Inflammatory macrophage treated with lipopolysaccharide for 4 hours (primary cell): ENCODE measurements around the gene RAB5A.
"Not testable (repeated sequence)": the region's sequence is repeated elsewhere in the genome, so short reads cannot be mapped to it uniquely, and the experiment has no call there.

Source experiments
- DNase-seq: peaks from one replicate; pipeline ENCODE4 v3.0.0-alpha.2; 2020

Gene RAB5A, protein sequence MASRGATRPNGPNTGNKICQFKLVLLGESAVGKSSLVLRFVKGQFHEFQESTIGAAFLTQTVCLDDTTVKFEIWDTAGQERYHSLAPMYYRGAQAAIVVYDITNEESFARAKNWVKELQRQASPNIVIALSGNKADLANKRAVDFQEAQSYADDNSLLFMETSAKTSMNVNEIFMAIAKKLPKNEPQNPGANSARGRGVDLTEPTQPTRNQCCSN

DNA sequence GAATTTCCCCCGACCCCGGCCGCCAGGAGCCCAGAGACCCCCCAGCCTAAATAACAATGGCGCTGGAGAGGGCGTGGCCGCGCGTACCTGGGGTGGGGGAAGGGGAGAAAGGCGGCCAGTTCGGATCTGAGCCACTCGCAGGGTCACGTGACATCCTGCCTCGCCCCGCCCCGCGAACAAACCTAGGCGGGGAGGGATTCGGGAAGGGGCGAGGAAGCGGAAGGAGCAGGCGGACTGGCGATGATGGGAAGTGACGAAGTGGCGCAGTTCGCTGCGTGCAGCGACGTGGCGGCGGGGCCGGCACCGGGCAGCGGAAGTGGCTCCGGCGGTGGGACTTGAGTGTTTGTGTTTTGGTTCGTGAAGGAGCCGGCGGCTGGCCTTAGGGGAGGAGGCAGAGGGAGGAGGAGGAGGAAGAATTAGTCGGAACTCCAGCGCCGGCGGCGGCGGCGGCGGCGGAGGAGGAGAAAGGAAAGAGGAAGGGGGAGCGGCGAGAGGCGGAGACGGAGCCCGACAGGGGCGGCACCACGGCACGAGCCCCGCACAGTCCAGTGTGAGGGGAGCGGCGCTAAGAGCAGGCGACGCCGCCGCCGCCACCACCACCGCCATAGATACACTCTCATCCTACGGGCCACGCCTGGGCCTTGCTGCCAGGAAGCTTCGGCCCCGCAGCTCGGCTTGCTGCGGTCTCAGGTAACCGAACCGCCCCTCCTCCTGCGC is at the start of gene RAB5A:
Gene RAB5A (plus strand): TSS at position 266 of the 717 bp plus-strand sequence. CDS start 3,802 bp downstream, outside the sequence.
- DNase-seq = peak; percentile 99

DNA sequence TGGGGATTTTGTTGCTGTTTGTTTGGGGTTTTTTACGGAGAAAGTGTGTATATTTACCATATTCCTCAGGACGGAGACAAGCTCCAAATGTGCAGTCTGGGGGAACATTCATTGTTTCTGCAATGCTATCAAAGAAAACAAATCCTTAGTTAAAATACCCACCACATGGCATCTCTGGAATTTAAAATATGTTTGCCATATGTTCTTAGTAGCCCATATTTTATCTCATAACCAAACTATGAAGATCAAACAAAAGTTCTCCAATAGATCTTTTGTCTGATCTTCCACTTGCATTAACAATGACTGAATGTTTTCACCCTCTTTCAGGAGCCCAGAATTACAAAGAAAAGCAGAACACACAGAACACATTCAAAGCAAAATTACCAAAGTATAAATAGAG is 48.2 kb upstream of the RAB5A start:
- no peak for DNase-seq

DNA sequence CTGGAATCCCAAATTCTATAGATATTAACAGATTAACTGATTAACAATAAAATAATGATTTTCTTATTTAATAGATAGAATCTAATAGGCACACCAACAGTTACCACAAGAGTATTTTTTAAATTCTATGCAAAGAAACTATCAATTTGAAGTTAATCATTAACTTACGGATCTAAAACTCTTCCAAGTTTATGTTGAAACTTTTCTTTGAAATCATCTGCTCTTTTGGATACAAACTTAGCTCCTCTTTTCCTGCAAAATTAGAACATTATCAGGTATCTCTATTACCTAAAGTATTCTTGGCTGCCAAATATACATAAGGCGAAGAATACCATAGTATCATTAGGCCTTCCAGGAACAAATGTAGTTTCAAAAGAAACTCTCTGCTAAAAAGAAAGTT is 47.6 kb upstream of the RAB5A start:
- DNase-seq = no peak

- not testable (repeated sequence) for DNase-seq
These were observed 47.1 kb upstream of the RAB5A start for GRCh38 chr3:19899833-19900232.

GRCh38 chr3:19901337-19901736 is 45.6 kb upstream of the RAB5A start:
- DNase-seq = peak; percentile 42

GRCh38 chr3:19901918-19902317 is 45.0 kb upstream of the RAB5A start:
- peak; percentile 73 for DNase-seq

DNA sequence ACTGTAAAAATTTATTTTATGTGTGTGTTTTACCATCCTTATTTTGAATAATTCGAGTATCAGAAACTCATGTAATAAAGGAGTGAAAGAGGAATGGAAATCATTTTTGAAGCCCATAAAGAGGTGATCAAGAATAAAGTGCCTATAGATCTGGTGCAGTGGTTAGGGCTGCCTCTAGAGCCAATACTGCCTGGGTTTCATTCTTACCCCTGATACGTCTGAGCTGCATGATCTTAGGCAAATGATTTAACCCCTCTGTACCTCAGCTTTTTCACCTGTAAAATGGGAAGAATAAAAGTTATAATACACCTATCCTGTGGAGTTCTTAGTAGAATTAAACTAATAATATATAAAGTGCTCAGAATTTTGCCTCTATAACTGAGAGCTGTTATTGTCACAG is 43.2 kb upstream of the RAB5A start:
- DNase-seq = no peak

DNA sequence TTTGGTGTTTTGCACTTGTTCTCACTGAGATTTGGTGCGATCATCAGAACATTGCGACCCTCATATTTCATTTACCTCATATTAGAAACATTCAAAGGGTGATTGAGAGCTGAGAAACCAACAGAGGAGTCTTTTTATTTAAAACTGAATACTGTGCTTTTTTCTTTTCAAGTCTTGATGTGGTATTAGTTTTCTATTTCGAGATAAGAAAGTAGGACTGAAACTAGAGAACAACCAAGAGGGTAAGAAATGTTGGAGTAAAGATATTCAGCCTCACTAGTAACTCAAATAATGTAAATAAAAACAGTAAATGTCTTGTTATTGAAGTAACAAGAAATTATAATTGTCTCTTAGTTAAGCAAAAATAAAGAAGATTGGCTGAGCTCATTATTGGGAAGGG is 39.4 kb upstream of the RAB5A start:
- no peak for DNase-seq

GRCh38 chr3:19911452-19911851 is 35.4 kb upstream of the RAB5A start:
- DNase-seq = no peak

- no peak for DNase-seq
These were observed 29.7 kb upstream of the RAB5A start for GRCh38 chr3:19917167-19917566.

- DNase-seq = no peak
These were observed 26.4 kb upstream of the RAB5A start for GRCh38 chr3:19920401-19921080.

- DNase-seq = peak; percentile 98
These were observed 15.7 kb upstream of the RAB5A start for GRCh38 chr3:19931180-19931692.

GRCh38 chr3:19931767-19932188 is 15.1 kb upstream of the RAB5A start:
- DNase-seq = peak; percentile 83

- no peak for DNase-seq
These were observed 14.5 kb upstream of the RAB5A start for GRCh38 chr3:19932422-19932821.

DNA sequence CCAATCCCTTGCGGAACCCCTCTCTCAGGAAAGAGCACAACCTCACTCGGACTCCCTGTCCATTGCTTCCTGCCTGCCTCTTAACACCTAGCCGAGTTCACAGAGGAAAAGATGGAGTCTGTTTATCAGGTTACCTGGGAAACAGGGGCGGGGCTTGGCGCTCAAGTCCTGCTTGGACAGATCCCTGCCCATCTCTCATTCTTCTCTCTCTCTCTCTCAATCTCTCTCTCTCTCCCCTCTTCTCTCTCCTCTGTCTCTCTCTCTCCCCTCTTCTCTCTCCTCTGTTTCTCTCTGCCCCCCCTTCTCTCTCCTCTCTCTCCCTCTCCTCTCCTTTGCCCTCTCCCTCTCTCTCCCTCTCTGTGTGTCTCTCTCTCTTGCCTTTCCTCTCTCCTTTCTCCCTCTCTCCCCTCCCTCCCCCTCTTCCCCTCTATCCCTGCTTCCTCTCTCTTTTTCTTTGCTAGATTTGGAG is 12.8 kb upstream of the RAB5A start, which contains the start of gene EFHB:
Gene EFHB (minus strand): TSS at position 120 of the 469 bp plus-strand sequence. CDS start 199 bp downstream, outside the sequence.
- DNase-seq = no peak

DNA sequence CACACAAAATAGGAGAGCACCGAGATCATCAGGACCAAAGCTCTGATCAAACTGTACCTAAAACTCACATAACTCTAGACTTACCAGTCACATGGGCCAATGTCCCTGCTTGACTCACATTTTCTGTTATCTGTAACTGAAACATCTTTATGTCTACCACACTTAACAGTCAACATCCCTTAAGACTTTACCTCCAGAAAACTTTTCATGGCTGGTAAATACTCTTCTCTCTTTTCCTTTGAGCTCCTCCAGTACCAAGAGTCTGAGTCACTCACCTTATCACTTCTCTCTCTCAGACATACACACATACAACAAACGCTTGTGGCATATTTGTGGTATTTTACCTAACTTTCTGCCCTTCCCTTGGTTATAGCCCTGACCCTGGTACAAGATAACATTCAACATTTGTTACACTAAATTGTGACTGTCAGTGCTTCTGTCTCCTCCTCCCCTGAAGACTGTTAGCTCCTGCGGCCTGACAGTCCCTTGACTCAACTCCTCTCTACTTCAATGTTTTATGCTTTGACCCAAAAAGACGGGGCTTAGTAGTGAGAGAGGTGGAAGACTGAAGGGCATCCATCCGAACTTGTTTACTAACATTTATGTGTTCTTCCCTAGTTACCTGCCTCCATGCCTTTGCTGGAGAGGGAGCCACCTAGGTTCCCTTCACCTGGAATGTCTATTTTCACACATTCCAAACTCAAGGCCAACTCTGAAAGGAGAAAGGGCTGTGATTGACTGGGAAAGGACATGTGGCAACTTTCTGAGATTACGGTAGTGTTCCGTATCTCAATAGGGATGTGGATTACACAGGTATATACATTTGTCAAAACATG is 9.2 kb upstream of the RAB5A start:
- DNase-seq = no peak

DNA sequence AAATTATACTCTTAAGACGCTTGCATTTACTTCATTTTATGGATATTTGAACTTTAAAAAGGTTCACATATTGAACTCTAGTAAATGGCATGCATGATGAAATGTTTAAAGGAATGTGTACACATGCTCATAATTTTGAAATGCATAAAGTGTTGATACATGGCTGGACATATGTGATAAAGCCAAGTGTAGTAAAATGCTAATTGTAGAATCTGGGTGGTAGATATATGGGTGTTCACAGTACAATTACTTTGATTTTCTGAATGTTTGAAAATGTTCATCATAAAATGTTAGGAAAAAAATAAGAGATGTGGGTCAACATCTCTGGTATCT is 8.6 kb upstream of the RAB5A start:
- DNase-seq = no peak

DNA sequence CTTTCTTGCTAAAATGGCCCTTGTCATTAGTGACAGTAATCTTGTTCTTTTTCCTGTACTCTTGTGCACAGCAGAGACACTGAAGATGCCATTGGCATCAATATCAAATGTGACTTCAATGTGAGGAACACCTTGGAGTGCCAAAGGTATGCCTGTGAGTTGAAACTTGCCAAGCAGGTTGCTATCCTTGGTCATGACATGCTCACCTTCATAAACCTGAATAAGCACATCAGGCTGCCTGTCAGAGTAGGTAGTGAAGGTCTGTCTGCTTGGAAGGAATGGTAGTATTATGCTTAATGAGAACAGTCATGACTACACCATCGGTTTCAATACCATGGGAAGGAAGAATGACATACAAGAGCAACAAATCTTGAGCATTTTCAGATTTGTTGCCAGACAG is 6.3 kb upstream of the RAB5A start:
- DNase-seq = no peak

- peak; percentile 44 for DNase-seq
These were observed 1.4 kb upstream of the RAB5A start for GRCh38 chr3:19945534-19945933.

GRCh38 chr3:19945969-19946831 is 697 bp upstream of the RAB5A start:
- DNase-seq = no peak

DNA sequence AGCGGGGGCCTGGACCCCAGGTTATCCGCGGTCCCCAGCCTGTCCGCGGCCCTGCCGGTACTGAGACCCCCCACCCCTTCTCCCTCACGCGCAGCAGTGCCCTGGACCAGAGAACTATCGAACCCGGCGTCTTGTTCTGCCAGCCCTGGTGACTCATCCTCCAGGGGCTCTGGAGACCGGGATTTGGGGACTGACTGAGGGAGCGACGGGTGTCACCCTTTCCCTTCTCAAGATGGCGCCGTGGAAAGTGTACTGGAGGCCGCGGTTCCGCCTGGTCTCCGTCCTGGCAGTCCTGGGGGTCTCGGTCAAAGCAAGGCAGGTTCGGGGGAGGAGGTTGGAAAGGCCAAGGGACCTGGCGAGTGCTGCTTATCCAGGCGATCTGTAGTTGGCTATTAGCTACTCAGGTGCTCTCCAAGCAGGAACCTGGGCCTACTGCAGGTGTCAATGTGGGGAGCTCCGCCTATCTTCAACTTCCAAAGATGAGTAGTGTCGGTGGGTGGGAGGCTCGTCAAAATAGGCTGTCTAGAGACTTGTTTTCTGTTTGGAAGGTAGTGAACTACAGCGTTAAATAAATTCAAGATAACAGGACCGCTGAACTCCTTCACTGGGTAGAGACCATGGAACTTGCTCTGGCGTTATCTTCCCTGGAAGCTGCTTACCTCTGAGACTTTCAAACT is 790 bp downstream of the RAB5A start:
- DNase-seq = peak; percentile 48
